GM19023 (cell line): Measurements from ENCODE around the gene MYMX.
A peak's percentile ranks its signal among the peaks of the same experiment; 100 is the strongest.
"Not testable (repeated sequence)": the region's sequence is repeated elsewhere in the genome, so short reads cannot be mapped to it uniquely, and the experiment has no call there.

ENCODE experiments used
- ATAC-seq: cut with Tn5 transposase; IDR thresholded peaks from one replicate; pipeline ENCODE4 v1.9.1; 2021; ENCODE audit warnings: mild to moderate bottlenecking, moderate library complexity; ENCODE audit not compliant: unreplicated experiment

MYMX gene

DNA sequence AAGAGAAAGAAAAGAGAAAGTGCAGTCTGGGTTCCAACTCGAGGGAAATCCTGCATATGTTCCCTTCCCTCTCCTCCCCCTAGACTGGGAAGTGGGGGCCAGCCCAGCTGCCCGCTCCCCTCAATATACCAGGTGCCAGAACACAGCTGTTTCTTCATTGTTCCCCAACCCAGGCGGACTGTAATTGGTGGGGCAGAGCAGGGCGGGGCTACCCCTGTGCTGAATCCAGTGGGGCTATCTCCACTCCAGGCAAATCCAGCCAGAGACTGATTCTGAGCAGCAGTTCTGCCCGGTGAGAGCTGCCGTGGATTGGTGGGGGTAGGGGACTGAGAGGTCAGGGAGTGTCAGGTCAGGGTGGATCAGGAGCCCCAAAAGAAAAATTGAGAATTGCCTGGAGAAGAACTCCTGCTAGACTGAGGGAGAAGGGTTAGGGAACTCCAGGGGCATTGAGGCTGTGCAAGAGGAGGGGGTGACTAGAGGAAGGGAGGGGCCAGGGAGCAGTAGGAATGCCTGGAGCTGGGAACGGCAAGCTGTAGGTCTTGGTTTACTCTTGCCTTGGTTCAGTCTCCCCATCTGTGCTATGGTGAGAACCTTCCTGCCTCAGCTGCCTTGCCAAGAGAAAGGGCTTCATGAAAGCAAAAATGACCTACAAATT is at the start of gene MYMX:
TSS of gene MYMX (plus strand) at position 250 of the 655 bp plus-strand sequence. CDS start 546 bp downstream, outside the sequence.
- no peak for ATAC-seq

GRCh38 chr6:44167567-44167966 is 49.2 kb upstream of the MYMX start:
- ATAC-seq = no peak

- no peak for ATAC-seq
Observed at GRCh38 chr6:44169154-44169553, 47.6 kb upstream of the MYMX start.

- no peak for ATAC-seq
Observed at GRCh38 chr6:44169886-44170570, 46.7 kb upstream of the MYMX start.

GRCh38 chr6:44171899-44172546 is 44.7 kb upstream of the MYMX start:
- ATAC-seq = no peak

GRCh38 chr6:44172731-44173500 is 43.8 kb upstream of the MYMX start:
- peak; percentile 75 for ATAC-seq

DNA sequence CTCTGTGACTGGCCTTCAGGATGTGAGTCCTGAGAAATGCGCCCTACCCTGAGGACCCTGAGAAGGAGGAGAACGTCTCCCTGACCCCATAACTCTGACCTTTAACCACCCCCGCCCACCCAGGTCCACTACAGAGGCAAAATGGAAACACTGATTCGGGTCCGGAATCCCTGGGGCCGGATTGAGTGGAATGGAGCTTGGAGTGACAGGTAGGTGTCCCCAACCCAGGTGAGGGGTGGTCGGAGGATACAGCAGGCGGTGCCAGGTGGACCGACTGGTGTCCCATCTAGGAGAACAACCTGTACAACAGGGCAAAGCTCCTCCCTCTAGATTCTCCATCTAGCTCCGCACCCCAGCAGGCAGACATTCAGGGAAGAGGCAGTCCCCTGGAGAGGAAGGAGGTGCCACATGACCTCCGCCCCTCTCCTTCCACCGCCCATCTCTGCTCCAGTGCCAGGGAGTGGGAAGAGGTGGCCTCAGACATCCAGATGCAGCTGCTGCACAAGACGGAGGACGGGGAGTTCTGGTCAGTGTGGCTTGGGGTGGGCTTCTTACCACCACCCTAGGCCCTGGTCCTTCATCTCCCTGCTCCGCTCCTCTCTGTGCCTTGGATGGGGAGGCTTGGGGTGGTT is 40.5 kb upstream of the MYMX start:
- no peak for ATAC-seq

- no peak for ATAC-seq
Observed at GRCh38 chr6:44176762-44177509, 39.8 kb upstream of the MYMX start.

DNA sequence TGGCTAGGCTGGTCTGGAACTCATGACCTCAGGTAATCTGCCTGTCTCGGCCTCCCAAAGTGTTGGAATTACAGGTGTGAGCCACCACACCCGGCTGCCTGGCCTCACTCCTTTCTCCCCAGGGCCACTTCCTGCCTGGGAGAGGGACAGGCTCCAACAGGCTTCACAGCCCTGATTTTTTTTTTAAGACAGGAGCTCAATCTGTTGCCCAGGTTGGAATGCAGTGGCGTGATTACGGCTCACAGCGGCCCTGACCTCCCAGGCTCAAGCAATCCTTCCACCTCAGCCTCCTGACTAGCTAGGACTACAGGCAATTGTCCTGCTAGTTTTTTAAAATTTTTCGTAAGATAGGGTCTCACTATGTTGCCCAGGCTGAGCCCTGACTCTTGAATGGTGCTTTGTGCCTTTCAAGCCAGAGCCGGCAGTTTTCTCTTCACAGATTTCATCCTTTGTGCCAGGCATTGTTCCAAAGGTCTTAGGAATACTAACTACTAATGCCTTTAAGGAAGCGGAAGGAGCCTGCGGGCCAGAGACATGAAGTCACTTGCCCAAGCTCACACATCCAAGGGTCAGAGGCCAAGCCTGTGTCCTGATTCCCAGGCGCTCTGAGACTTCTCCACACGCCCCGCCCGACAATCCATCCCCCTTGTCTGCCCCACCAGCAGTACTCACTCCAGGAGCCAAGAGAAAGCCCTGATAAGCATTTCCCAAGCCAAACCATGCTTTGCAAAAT is 38.9 kb upstream of the MYMX start:
- ATAC-seq = no peak

- ATAC-seq = no peak
Observed at GRCh38 chr6:44178424-44179071, 38.2 kb upstream of the MYMX start.

DNA sequence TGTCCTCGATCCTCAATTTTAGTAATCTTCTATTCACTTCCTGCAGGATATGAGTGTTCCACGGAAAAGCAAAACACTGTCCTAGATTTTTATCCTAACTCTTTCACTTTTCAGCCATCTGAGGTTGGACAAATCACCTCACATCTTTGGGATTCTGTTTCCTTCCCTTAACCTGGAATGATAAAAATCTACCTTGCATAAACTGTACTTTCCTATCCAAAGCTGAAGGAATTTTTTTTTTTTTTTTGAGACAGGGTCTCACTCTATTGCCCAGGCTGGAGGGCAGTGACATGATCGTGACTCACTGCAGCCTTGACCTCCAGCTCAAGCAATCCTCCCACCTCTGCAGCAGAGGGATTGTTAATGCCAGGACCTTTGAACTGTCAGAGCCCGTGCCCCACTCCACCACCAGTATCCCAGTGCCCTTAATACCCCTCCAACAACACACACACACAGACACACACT is 37.6 kb upstream of the MYMX start:
- no peak for ATAC-seq

DNA sequence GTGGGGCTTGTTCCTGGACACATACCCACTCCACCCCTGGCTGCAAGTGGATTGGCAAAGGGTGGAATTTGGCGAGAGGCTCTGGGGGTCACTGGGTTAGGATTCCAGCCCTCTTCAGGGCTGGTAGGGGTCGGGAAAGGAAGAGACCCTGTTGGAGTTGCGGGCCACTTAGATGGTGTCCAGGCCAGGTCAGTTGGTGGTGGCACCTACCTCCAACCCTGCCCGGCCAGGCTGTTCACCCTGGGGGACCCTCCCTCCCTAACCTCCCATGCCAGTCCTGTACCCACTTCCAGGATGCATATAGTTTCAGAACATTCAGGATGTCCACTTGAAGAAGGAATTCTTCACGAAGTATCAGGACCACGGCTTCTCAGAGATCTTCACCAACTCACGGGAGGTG is 37.1 kb upstream of the MYMX start:
- ATAC-seq = no peak

GRCh38 chr6:44180406-44180805 is 36.3 kb upstream of the MYMX start:
- no peak for ATAC-seq

DNA sequence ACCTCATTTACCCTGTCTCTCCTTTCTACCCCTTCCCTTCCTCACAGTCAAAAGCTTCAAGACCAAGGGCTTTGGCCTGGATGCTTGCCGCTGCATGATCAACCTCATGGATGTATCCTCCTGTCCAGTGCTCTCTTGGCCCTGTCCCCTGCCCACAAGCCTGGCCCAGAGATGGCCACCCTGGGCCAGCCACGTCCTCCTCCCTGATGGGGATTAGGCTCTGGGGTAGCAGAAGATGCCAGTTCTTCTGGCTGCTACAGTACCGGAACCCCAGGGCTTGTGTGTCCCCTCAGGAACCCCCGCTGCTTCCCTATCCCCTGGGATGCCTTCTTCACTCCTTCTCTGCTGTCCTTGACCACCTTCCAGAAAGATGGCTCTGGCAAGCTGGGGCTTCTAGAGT is 35.8 kb upstream of the MYMX start:
- ATAC-seq = no peak

- ATAC-seq = not testable (repeated sequence)
Observed at GRCh38 chr6:44181784-44182183, 34.9 kb upstream of the MYMX start.

DNA sequence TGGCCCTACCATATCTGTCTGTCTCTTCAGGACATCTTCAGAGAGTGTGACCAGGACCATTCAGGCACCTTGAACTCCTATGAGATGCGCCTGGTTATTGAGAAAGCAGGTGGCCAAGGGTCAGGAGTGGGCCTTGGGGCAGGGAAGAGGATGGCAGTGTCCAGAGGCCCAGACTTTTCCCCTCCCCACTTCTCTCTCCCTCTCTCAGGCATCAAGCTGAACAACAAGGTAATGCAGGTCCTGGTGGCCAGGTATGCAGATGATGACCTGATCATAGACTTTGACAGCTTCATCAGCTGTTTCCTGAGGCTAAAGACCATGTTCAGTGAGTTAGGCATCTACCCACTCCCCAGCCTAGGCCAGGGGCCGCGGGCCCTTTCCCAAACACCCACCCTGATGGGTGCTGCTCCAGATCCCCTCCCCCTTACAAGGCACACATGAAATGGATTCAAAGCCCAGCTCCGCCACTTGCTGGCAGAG is 33.8 kb upstream of the MYMX start:
- ATAC-seq = no peak

DNA sequence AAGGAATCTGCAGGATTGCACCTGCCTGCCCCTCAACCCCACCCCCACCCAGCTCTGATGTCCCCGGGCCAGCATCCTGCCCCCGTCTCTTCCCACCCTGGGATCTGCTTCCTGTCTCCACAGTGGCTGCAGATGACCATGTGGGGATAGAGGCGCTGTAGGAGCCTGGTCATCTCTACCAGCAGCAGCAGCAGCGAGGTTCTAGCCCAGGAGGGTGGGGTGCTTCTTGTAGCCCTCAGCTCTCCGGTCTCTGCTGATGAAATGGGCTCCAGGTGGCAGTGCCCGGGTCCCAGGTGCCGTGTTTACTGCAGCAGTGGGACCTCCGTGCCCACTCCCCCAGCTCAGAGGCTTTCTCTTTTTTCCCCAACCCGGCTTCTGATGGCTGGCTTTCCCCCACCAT is 32.9 kb upstream of the MYMX start:
- ATAC-seq = no peak

GRCh38 chr6:44185356-44185755 is 31.4 kb upstream of the MYMX start:
- not testable (repeated sequence) for ATAC-seq
